GM23338 (cell line): ENCODE data around the gene ANKRD17. TPM values are rescaled to one million over a fixed set of nuclear protein-coding genes. Genes with fewer than 3 reads are reported as not detected.

Experiments
- ATAC-seq: fragments of 200-7000 bp; cut with Tn5 transposase; 3 replicates; pipeline ENCODE4 v1.9.1; 2020
- DNase-seq: peaks from one replicate; pipeline ENCODE4 v3.0.0-alpha.2; 2015; ENCODE audit warnings: low spot score
- H2AFZ ChIP-seq: fragments of 200-600 bp; sonication (generic); 2 replicates; pipeline ENCODE4 v1.8.0; 2016; ENCODE audit warnings: antibody characterized with exemption, mild to moderate bottlenecking, moderate library complexity
- H3F3A ChIP-seq: fragments of 200-600 bp; sonication (generic); replicated peaks from 2 replicates; pipeline ENCODE4 v1.8.0; 2017; ENCODE audit warnings: antibody characterized with exemption, mixed run types, low read depth
- H3K27ac ChIP-seq: fragments of 200-600 bp; sonication (generic); 2 replicates; pipeline ENCODE4 v1.6.1; 2016; ENCODE audit warnings: low read depth
- H3K27me3 ChIP-seq: fragments of 200-600 bp; sonication (generic); 2 replicates; pipeline ENCODE4 v1.8.0; 2016; ENCODE audit warnings: mild to moderate bottlenecking, mixed run types, moderate library complexity; ENCODE audit not compliant: insufficient read depth
- H3K36me3 ChIP-seq: fragments of 200-600 bp; sonication (generic); 2 replicates; pipeline ENCODE4 v1.8.0; 2016; ENCODE audit warnings: mild to moderate bottlenecking; ENCODE audit not compliant: insufficient read depth
- H3K4me1 ChIP-seq: fragments of 200-600 bp; sonication (generic); 2 replicates; pipeline ENCODE4 v1.8.0; 2016; ENCODE audit warnings: mild to moderate bottlenecking, moderate library complexity; ENCODE audit not compliant: insufficient read depth
- H3K4me2 ChIP-seq: fragments of 200-600 bp; sonication (generic); 2 replicates; pipeline ENCODE4 v1.7.1; 2017; ENCODE audit warnings: mixed run types
- H3K4me3 ChIP-seq: fragments of 200-600 bp; sonication (generic); 2 replicates; pipeline ENCODE4 v1.6.1; 2016; ENCODE audit warnings: mixed run types
- H3K79me2 ChIP-seq: fragments of 200-600 bp; sonication (generic); replicated peaks from 2 replicates; pipeline ENCODE4 v1.8.0; 2017; ENCODE audit warnings: mild to moderate bottlenecking; ENCODE audit not compliant: insufficient read depth
- H3K9me2 ChIP-seq: fragments of 200-600 bp; sonication (generic); 2 replicates; pipeline ENCODE4 v1.8.0; 2017; ENCODE audit not compliant: insufficient read depth
- H4K20me1 ChIP-seq: fragments of 200-600 bp; sonication (generic); replicated peaks from 2 replicates; pipeline ENCODE4 v1.8.0; 2017; ENCODE audit warnings: mild to moderate bottlenecking; ENCODE audit not compliant: insufficient read depth
- H3K27ac Mint-ChIP-seq: 2 replicates; pipeline ENCODE4 v1.8.0; 2020; ENCODE audit warnings: inconsistent platforms, mild to moderate bottlenecking, moderate library complexity, mixed read lengths
- H3K27me3 Mint-ChIP-seq: 3 replicates; pipeline ENCODE4 v1.8.0; 2022; ENCODE audit warnings: low read depth, mild to moderate bottlenecking, moderate library complexity, mixed read lengths, inconsistent platforms; ENCODE audit not compliant: insufficient read depth, poor library complexity
- H3K36me3 Mint-ChIP-seq: 3 replicates; pipeline ENCODE4 v1.8.0; 2021; ENCODE audit warnings: low read depth, mild to moderate bottlenecking, inconsistent platforms, moderate library complexity, mixed read lengths
- H3K4me1 Mint-ChIP-seq: 3 replicates; pipeline ENCODE4 v1.8.0; 2020; ENCODE audit warnings: mild to moderate bottlenecking, inconsistent platforms, mixed read lengths
- H3K4me3 Mint-ChIP-seq: 3 replicates; pipeline ENCODE4 v1.8.0; 2021; ENCODE audit warnings: moderate library complexity, mild to moderate bottlenecking, inconsistent platforms, mixed read lengths
- H3K9me3 Mint-ChIP-seq: 3 replicates; pipeline ENCODE4 v1.8.0; 2020; ENCODE audit warnings: moderate library complexity, mild to moderate bottlenecking, inconsistent platforms, mixed read lengths
- CREB1 ChIP-seq: fragments of 250-450 bp; sonication (Bioruptor Pico); IDR thresholded peaks from 2 replicates; pipeline ENCODE4 v1.5.0; 2020; ENCODE audit warnings: low read depth, mild to moderate bottlenecking, moderate library complexity
- EZH2phosphoT487 ChIP-seq: fragments of 200-600 bp; sonication (generic); IDR thresholded peaks from one replicate; pipeline ENCODE4 v1.8.1; 2018; ENCODE audit warnings: antibody characterized with exemption; ENCODE audit not compliant: unreplicated experiment
- JUNB ChIP-seq: IDR thresholded peaks from one replicate; pipeline ENCODE4 v1.6.1; 2016; ENCODE audit warnings: antibody characterized with exemption; ENCODE audit not compliant: unreplicated experiment
- NANOG ChIP-seq: IDR thresholded peaks from 2 replicates; pipeline ENCODE4 v1.6.1; 2016; ENCODE audit warnings: antibody characterized with exemption, borderline replicate concordance
- POLR2AphosphoS5 ChIP-seq: IDR thresholded peaks from 2 replicates; pipeline ENCODE4 v1.6.1; 2016; ENCODE audit warnings: antibody characterized with exemption, low read depth
- ZNF114 ChIP-seq: fragments of 250-450 bp; sonication (Bioruptor Pico); IDR thresholded peaks from 2 replicates; pipeline ENCODE4 v1.5.0; 2020; ENCODE audit warnings: mild to moderate bottlenecking, moderate library complexity
- ZNF331 ChIP-seq: fragments of 250-450 bp; sonication (Bioruptor Pico); IDR thresholded peaks from 2 replicates; pipeline ENCODE4 v1.5.0; 2020; ENCODE audit warnings: low read depth, mild to moderate bottlenecking, moderate library complexity
- polyA plus RNA-seq: library from polyadenylated mRNA; unstranded; fragments of >200 nt; fragmentation: Nextera tagmentation; extraction: Ambion mirVana; gene quantifications from 2 replicates; pipeline ENCODE4 v1.2.1, GENCODE V29; 2016
- total RNA-seq: library from RNA; depleted of rRNA; stranded (reverse); fragments of >200 nt; shearing (Covaris generic); gene quantifications from 2 replicates; pipeline ENCODE4 v1.2.3, GENCODE V29; 2014
- TF ChIP-seq, protein P1 (sequence below): IDR thresholded peaks from 2 replicates; pipeline ENCODE4 v1.6.1; 2016; ENCODE audit warnings: antibody characterized with exemption
- TF ChIP-seq, protein P2 (sequence below), 2 experiments: fragments of 200-600 bp in 1 of 2; sonication (generic) in 1 of 2; conservative IDR thresholded peaks; 2 replicates each; pipeline versions ENCODE4 v1.5.1 to v1.6.1; 2016 to 2017; ENCODE audit warnings: antibody characterized with exemption in 2 of 2, low read depth in 2 of 2, mild to moderate bottlenecking in 2 of 2, moderate library complexity in 1 of 2
- TF ChIP-seq, protein P3 (sequence below): IDR thresholded peaks from one replicate; pipeline ENCODE4 v1.6.1; 2018; ENCODE audit warnings: antibody characterized with exemption; ENCODE audit not compliant: unreplicated experiment

ANKRD17 gene
- total and polyA plus RNA-seq, 2 experiments from 2014 or later = 41.9 to 85.3 TPM

DNA sequence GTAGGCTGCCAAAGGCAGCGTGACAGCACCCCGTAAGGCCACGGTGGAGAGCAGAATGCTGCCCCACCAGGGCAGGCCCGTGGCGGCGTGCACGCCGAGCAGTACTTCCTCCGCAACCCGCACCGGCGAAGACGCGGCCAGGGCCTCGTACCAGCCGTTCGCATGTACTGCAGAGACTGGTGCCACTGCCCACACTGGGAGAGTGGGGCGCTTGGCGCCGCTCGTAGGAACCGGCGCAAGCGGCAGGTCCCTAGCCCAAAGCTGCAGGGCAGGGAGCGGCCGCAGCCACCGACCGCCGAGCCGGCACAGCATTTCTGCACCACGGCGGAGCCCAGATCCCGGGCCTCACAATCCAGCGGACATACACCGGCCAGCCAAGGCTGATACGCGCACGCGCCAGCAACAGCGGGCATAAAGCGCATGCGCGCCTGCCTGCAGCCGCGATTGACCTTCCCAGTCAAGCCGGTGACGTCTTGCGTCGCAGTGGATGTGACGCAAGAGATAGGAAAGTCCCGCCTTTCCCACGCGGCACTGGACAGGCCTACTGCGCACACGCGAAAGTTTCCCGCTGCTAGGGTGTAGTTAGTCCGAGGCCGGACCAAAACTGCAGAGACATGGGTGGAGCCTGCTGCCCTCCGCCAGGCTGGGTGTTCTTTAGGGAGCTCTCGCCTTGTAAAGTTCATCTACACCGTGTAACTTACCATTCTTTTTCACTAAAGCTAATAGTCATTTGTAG, 189.1 kb downstream of the ANKRD17 start, which contains the start of gene COX18 (continued):
- TF ChIP-seq, protein P1, sequence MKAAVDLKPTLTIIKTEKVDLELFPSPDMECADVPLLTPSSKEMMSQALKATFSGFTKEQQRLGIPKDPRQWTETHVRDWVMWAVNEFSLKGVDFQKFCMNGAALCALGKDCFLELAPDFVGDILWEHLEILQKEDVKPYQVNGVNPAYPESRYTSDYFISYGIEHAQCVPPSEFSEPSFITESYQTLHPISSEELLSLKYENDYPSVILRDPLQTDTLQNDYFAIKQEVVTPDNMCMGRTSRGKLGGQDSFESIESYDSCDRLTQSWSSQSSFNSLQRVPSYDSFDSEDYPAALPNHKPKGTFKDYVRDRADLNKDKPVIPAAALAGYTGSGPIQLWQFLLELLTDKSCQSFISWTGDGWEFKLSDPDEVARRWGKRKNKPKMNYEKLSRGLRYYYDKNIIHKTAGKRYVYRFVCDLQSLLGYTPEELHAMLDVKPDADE = 0 out of 2 replicates have a peak, but pooled peaks have one; percentile 16
- TF ChIP-seq EZH2phosphoT487 (no peak), POLR2AphosphoS5 (peak; percentile 93), JUNB (no peak)

DNA sequence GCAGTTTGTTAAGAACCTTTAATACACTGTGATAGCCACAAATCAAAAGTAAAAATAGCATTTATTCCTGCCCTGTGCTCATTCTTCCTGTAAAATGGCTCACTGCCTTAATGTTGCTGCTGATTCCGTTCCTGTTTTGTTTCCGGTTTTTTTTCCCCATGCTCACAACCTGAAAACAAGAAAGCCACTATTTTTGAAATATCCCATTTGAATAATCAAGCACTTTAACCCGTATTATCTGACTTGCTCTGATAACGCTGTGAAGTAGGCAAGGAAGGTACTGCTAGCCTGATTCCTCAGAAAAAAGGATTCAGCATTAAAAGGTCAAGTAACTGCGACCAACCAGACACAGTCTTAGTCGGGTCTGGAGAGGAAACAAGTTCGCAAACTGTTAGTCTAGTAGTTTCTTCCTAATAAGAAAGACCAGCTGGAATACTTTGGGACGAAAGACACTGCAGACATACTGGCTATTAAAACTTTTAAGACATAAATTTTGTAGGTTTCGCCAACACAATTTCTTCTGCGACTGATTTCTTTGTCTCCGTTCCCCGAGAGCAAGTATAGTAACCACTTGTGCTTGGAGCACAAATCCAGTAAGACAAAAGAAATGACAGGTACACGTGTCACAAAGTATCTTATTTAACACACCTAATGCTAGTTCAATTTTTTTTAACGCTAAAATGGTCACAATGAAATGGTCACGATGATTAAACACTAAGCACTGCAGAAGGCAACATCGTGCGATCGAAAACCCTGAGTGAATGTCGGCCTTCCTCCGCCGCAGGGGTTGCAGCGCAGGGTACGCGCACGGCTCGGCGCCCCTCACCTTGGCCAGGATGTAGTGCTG, 189.9 kb downstream of the ANKRD17 start:
- Histone ChIP-seq H3K36me3 (0 out of 2 replicates have a peak, but pooled peaks cover 3% of the 10 kb centered on the region), H3K4me3 (peak overlapping the region; percentile 72), H3K9me2 (no peaks in the 10 kb centered on the region), H3K4me1 (no peaks in the 10 kb centered on the region), H4K20me1 (no peaks in the 10 kb centered on the region), H2AFZ (peak overlapping the region; percentile 24; the same call in 1 of the 2 replicates), H3F3A (no peaks in the 10 kb centered on the region), H3K79me2 (peaks cover 15% of the 10 kb centered on the region; the same call in 1 of the 2 replicates), H3K27me3 (no peaks in the 10 kb centered on the region), H3K4me2 (peak overlapping the region; percentile 79), H3K27ac (peak overlapping the region; percentile 93)
- peaks cover 8% of the 10 kb centered on the region for H3K4me1 Mint-ChIP-seq
- H3K4me3 Mint-ChIP-seq = peak overlapping the region; percentile 79
- H3K9me3 Mint-ChIP-seq = no peaks in the 10 kb centered on the region; the same call in 2 of the 3 replicates
- H3K27ac Mint-ChIP-seq = peak overlapping the region; percentile 99
- ATAC-seq (peak; percentile 5), DNase-seq (peak; percentile 22)
- peaks cover 13% of the 10 kb centered on the region for H3K27me3 Mint-ChIP-seq
- H3K36me3 Mint-ChIP-seq = peaks cover 15% of the 10 kb centered on the region
- no peak for TF ChIP-seq ZNF331 (CRISPR knock-in tag)
- no peak for TF ChIP-seq POLR2AphosphoS5
- TF ChIP-seq, protein P1 = no peak
- TF ChIP-seq CREB1 (CRISPR knock-in tag) = no peak
- no peak for TF ChIP-seq ZNF114
- TF ChIP-seq NANOG = no peak
- no peak for TF ChIP-seq EZH2phosphoT487
- no peak for TF ChIP-seq JUNB
- TF ChIP-seq, protein P2, sequence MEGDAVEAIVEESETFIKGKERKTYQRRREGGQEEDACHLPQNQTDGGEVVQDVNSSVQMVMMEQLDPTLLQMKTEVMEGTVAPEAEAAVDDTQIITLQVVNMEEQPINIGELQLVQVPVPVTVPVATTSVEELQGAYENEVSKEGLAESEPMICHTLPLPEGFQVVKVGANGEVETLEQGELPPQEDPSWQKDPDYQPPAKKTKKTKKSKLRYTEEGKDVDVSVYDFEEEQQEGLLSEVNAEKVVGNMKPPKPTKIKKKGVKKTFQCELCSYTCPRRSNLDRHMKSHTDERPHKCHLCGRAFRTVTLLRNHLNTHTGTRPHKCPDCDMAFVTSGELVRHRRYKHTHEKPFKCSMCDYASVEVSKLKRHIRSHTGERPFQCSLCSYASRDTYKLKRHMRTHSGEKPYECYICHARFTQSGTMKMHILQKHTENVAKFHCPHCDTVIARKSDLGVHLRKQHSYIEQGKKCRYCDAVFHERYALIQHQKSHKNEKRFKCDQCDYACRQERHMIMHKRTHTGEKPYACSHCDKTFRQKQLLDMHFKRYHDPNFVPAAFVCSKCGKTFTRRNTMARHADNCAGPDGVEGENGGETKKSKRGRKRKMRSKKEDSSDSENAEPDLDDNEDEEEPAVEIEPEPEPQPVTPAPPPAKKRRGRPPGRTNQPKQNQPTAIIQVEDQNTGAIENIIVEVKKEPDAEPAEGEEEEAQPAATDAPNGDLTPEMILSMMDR (conservative IDR thresholded peaks at IDR 0.05; ENCODE audit: low read depth in 2 of 2) = no peak
- TF ChIP-seq, protein P3, sequence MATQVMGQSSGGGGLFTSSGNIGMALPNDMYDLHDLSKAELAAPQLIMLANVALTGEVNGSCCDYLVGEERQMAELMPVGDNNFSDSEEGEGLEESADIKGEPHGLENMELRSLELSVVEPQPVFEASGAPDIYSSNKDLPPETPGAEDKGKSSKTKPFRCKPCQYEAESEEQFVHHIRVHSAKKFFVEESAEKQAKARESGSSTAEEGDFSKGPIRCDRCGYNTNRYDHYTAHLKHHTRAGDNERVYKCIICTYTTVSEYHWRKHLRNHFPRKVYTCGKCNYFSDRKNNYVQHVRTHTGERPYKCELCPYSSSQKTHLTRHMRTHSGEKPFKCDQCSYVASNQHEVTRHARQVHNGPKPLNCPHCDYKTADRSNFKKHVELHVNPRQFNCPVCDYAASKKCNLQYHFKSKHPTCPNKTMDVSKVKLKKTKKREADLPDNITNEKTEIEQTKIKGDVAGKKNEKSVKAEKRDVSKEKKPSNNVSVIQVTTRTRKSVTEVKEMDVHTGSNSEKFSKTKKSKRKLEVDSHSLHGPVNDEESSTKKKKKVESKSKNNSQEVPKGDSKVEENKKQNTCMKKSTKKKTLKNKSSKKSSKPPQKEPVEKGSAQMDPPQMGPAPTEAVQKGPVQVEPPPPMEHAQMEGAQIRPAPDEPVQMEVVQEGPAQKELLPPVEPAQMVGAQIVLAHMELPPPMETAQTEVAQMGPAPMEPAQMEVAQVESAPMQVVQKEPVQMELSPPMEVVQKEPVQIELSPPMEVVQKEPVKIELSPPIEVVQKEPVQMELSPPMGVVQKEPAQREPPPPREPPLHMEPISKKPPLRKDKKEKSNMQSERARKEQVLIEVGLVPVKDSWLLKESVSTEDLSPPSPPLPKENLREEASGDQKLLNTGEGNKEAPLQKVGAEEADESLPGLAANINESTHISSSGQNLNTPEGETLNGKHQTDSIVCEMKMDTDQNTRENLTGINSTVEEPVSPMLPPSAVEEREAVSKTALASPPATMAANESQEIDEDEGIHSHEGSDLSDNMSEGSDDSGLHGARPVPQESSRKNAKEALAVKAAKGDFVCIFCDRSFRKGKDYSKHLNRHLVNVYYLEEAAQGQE = no peak
